Tibial nerve (tissue), 4 donors: ENCODE measurements around the gene SYNE4.

Experiments
- EP300 ChIP-seq, 2 donors: sonication (generic); formaldehyde crosslinking; IDR thresholded peaks; one replicate each; pipeline ENCODE4 v1.6.1; 2017; ENCODE audit warnings: antibody characterized with exemption in 2 of 2, mild to moderate bottlenecking in 1 of 2
- POLR2A ChIP-seq, 2 donors: fragments of 450-650 bp; IDR thresholded peaks; one replicate each; pipeline ENCODE4 v1.6.1; 2017; ENCODE audit warnings: antibody characterized with exemption in 2 of 2, mild to moderate bottlenecking in 2 of 2, moderate library complexity in 2 of 2
- TF ChIP-seq, protein P1 (sequence below), 5 experiments: fragments of 200-600 bp in 3 of 5; fragments of 450-650 bp in 2 of 5; sonication (generic) in 3 of 5; IDR thresholded peaks; one replicate each; pipeline ENCODE4 v1.5.1; 2016 to 2019; ENCODE audit warnings: antibody characterized with exemption in 5 of 5, mild to moderate bottlenecking in 3 of 5, moderate library complexity in 2 of 5

DNA sequence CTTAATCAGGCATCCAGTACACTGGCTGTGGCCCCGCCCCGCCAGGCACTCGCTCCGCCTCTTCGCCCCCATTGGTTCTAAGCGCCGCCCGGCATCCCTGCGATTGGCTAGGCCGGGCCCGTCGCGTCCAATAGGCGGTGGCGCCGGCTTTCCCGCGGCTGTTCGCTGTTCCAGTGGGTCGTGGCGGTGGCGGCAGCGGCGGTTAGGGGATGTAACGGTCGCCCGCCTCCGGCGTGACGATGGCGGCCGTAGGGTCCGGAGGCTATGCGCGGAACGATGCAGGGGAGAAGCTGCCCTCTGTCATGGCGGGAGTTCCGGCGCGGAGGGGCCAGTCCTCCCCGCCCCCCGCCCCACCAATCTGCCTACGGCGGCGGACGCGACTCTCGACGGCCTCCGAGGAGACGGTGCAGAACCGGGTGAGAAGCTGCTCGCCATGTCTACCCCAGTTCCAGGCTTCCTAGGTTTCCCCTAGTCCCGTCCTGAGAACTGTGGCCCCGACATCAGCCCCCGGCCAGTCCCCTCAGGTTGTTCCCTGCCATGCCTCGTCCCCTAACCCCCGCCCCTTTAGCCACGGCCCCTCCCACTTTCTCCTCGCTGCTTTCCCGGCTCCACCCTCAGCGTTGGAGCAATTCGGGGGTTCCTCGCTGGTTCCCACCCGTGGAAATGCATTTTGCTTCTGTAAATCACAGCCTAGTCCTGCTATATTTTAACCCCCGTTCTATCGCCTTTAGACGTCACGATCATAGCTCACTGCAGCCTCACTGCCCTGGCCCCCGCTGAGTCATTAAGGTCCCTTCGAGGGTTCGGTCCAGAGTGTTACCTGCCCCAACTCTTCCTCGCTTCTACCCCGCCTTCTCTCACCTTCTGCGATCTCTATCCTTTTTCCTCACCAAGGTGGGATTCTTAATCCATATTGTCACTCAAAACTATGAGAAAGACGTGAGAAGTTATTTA lies 46.4 kb upstream of the SYNE4 start, which contains the start of gene WDR62:
- TF ChIP-seq POLR2A (IDR thresholded peaks at IDR 0.05) (no peak), EP300 (IDR thresholded peaks at IDR 0.05) (no peak)
- TF ChIP-seq, protein P1, sequence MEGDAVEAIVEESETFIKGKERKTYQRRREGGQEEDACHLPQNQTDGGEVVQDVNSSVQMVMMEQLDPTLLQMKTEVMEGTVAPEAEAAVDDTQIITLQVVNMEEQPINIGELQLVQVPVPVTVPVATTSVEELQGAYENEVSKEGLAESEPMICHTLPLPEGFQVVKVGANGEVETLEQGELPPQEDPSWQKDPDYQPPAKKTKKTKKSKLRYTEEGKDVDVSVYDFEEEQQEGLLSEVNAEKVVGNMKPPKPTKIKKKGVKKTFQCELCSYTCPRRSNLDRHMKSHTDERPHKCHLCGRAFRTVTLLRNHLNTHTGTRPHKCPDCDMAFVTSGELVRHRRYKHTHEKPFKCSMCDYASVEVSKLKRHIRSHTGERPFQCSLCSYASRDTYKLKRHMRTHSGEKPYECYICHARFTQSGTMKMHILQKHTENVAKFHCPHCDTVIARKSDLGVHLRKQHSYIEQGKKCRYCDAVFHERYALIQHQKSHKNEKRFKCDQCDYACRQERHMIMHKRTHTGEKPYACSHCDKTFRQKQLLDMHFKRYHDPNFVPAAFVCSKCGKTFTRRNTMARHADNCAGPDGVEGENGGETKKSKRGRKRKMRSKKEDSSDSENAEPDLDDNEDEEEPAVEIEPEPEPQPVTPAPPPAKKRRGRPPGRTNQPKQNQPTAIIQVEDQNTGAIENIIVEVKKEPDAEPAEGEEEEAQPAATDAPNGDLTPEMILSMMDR (IDR thresholded peaks at IDR 0.05): no peak
